GM21825 (cell line): Measurements from ENCODE around the gene TMEM121.

Experiments used
- ATAC-seq: cut with Tn5 transposase; IDR thresholded peaks from one replicate; pipeline ENCODE4 v1.9.1; 2021; ENCODE audit warnings: mild to moderate bottlenecking, moderate library complexity; ENCODE audit not compliant: unreplicated experiment

Gene TMEM121

DNA sequence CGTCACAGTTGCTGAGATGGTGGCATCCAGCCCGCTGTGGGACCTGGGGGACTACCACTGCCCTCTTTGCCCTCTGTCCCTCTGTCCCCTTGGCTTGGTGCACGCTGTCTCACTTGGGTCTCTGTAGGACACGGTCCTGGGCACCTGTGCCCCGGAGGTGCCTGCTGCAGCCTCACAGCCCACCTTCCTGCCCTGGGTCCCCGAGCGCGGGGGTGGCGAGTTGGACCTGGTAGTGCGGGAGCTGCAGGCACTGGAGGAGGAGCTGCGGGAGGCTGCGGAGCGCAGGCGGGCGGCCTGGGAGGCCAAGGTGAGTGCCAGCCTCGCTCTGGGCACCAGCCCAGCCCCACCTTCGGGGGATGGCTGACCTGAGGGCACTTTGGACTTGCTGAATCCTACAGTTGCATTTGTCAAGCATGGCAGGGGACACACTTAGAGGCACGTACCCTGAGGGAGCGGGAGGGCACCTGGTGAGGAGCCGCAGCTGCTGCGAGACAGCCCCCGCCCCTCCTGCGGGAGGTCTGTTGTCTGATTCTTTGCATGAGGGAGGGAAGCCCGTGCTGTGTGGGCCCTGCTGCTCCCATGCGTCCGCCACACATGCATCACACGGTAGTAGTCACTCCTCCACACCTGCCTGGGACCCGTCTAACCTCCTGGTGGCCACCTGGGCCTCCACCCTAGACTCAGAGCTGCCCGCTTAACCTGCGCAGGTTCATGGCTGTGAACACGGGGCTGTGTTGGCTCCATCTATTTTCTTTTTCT is 28.5 kb upstream of the TMEM121 start:
- no peak for ATAC-seq

DNA sequence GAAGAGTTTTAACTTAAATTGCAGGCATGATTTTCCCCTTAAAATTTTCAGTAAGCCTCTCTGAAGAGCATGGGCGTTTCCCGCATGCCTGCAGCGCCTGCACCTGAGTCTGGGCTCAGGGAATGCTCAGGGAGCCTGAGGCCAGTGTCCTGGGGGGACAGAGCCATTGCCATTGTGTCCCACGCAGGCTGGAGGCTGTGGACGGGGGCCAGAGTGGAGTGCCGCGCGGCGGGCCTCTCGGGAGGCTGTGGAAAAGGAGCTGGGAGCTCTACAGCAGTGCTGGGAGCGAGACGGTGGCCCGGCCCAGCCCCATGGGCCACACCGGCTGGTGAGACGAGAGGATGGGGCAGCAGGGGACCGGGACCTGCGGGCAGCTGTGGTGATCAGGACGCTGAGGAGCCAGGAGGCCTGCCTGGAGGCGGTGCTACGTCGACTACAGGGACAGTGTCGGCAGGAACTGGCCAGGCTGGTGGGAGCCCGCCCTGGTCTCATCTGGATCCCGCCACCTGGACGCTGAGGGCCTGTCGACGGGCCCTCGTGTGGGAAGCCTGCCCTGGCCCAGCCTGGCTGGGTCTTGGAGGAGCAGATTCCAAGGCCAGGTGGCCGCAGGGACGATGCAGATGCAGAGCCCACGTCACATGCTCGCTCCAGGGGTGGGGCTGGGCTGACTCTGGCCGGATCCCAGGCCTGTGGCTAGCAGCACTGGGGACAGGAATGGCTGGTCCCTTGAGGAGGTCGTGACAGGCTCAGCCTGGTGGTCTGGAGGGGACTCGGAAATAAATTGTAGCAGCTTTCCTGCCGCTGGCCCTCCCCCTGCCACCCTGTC is 27.7 kb upstream of the TMEM121 start:
- ATAC-seq = no peak

- no peak for ATAC-seq
Observed at GRCh38 chr14:105499256-105500035, 26.9 kb upstream of the TMEM121 start.

DNA sequence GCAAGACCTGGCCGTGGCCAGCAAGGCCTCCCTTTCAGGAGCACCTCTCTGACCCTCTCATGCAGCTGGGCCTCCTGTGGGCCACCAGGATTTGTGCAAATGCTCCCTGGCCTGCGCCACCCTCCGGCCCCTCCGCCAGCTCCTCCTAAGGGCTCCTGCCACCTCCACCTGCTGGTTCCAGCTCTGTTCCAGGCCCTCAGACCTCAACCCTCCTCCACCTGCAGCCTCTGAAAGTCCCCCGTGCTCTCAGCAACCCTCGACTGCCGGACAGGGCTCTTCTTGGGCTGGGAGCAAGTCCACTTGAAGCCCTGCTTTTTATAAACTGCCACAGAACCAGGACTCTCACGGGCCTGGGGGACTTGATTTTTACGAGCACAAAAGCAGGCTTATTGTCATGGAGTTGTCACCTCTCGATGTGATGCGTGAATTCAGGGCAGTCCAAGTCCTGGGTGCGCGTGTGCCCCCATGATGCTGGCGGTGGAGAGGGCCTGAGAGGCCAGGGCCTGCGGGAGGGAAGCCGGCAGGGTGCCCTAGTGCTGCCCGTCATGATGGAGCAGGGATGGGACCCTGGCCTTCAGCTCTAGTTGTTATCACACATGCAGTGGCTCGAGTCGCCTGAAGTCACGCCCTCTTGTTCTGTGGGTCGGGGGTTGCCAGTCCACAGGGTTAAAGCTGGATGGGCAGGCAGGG is 26.2 kb upstream of the TMEM121 start:
- no peak for ATAC-seq

GRCh38 chr14:105500726-105501101 is 25.7 kb upstream of the TMEM121 start:
- ATAC-seq = no peak

- no peak for ATAC-seq
Observed at GRCh38 chr14:105501504-105502291, 24.7 kb upstream of the TMEM121 start.

DNA sequence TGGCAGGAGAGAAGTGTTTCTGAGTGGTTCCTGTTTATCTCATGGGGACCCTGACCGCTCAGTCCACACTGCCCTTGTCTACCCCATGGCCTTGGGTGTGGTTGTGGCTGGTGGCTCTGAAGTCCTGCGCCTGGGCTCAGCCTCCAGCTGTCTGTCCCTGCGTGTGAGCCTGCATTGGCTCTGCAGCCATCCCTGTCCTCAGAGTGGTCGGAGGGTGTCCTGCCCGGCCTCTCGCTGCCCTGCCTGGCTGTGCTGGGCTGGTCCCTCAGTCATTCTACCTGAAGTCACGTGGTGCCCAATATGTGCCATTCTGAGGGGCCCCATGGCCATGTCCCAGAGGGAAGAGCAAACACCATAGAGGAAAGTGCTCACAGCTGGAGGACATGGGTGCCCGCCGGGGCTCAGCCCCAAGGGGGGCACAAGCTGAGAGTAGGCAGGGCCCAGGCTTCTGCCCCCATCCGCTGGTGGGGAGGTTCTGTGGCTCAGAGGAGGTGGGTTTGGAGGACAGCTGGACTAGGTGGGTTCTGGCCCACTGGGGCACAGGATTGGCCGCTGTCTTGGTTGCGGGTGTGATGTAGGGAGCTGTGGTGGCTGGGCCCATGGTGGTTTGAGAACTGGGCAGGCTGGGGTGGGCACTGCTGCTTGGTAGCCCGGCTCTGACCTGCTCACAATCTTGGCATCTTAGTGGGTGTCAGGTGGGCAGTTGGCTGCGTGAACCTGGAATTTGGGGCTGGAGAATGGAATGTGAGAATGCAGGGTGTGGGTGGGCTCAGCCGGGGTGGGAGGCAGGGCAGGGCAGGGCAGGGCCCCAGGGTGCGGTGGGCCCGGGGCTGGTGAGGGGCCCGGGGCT is 23.7 kb upstream of the TMEM121 start:
- no peak for ATAC-seq

DNA sequence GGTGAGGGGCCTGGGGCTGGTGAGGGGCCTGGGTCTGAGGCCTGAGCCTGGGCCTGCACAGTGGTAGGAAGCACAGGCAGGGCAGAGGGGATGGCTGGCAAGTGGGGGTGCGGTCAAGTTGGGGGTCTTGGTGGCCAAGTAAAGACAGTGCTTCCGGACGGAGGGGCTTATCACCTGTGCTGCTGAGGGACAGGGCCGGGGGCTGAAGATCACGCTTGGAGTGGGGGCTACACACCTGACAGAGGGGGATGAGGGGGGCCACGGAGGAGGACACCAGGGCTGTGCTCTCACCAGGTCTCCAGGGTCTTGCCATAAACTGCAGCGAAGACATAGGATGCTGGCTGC is 23.1 kb upstream of the TMEM121 start:
- ATAC-seq = no peak

- no peak for ATAC-seq
Observed at GRCh38 chr14:105503935-105504692, 22.3 kb upstream of the TMEM121 start.

DNA sequence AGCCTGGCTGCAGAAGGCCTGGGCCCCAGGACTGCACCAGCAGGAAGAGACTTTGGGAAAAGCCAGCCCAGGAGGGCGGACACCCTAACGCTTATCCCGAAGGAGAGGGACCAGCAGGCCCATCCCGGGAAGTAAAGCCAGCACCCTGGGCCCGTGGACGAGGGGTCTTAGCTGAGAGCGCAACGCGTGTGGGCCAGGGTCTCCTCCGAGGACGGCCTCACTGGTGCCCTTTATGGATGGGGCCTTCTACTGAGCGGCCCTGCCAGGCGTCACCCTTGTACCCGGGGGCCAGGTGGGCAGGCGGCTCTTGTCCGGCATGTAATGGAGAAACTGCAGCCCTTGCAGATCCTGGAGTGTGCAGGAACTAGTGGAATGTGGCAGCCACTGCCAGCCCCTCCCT is 21.3 kb upstream of the TMEM121 start:
- no peak for ATAC-seq

DNA sequence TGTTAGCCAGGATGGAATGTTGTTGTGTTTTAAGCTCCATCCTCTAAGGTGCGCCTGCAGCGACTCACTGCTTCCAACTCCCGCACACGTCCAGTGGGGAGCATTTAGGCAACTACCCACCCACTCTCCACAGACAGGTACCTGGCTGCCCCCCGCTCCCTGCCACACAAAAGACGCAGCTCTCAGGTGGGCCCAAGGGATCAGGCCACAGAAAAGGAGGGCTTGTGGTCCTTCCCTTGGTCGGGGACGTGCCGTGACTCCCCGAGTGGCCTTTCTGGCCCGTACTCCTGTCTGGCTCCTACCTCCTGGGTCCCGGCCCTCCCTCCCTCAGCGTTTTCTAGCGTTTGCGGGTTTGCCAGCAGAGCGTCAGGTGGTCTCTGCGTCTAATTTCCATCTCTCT is 19.1 kb upstream of the TMEM121 start:
- no peak for ATAC-seq

GRCh38 chr14:105508069-105508468 is 18.3 kb upstream of the TMEM121 start:
- ATAC-seq = no peak

DNA sequence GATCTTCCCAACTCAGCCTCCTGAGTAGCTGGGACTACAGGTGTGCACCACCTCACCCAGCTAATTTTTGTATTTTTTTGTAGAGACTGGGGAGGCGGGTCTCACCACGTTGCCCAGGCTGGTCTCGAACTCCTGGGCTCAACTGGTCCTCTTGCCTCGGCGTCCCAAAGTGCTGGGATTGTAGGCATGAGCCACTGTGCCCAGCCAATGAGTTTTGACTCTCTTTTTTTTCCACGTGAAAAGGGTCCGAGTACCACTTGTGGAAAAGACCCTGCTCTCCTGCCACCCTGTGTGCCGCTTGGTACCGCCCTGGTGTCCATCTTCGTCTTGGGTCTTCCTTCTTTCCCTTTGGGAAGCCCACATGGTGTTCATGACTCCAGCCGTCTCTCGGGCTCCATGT is 17.8 kb upstream of the TMEM121 start:
- no peak for ATAC-seq

DNA sequence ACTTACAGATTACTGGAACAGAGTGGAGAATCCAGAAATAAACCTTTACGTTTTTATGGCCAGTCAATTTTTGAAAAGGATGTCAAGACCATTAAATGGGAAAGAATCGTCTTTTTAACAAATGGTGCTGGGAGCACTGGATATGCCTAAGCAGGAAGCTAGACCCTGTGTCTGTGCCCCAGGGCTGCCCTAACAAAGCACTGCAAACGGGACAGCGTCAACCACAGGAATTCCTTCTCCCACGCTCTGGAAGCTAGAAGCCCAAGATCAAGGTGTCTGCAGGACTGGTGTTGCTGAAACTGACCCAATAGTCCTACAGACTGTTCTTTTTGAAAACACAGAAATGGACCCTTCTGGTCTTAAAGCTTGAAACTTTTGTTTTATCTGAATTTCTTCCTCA is 9.3 kb upstream of the TMEM121 start:
- ATAC-seq = no peak

DNA sequence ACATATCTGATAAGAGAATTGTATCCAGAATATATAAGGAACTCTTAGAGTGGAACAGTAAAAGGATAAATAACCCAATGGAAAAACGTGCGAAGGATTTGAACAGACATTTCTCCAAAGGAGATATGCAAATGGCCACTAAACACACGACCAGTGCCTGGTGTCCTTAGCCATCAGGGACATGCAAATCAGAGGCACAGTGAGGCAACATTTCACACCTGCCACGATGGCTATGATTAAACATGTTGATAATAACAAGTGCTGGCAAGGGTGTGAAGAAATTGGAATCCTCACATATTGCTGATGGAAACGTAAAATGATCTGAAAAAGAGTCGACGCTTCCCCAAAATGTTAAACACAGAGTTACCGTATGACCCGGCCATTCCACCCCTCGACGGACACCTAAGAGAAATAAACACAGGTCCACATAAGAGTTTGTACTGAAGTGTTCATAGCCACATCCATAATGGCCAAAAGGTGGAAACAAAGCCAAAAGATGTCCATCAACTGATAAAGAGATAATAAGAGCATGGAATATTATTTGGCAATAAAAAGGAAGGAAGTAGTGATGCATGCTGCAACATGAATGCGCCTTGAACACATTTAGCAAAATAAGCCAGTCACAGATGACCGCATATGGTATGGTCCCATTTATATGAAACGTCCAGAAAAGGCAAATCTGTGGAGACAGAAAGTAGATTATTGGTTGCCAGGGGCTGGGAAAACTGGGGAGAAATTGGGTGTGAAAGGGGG is 6.3 kb upstream of the TMEM121 start:
- ATAC-seq = no peak

GRCh38 chr14:105525326-105525725 is 1.1 kb upstream of the TMEM121 start:
- no peak for ATAC-seq

DNA sequence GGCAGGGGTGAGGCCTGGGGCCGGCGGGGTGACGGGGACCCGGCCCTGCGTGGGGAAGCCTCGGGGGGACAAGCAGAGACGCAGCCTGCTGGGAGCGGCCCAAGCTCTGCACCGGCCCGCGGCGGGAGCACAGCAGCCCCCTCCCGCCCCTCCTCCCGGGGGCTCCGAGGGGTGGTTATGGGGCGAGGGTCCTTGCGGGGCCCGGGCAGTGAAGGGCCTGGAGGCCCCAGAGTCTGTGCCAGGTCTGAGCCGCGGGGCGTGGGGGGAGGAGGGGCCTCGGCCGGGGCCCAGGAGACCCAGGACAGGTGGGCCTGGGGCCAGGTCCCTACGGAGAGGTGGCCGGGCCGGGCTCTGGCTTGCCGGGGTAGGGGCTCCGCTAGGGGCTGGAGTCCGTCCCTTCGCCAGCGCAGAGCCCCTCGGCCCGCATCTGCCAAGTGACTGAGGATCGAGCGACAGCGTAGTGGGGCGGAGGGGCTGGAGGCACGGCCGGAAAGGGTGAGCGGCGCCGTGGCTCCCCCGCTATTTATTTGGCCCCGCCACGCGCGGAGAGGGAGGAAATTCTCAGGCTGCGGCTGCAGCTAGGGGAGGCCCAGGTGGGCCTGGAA is 495 bp downstream of the TMEM121 start:
- ATAC-seq = no peak
